IMR-90 (cell line): ENCODE data around the gene MMP14. TPM values are rescaled to one million over a fixed set of nuclear protein-coding genes. Genes with fewer than 3 reads are reported as not detected.

Experiments used
- ATAC-seq: fragments of 200-7000 bp; cut with Tn5 transposase; 2 replicates; pipeline ENCODE4 v1.9.1; 2020; ENCODE audit warnings: low read depth, mild to moderate bottlenecking, moderate library complexity
- BruUV-seq: library from RNA; stranded (reverse); fragments of 400-500 nt; replicated peaks from 2 replicates; lab custom pipeline; 2021; lab: Mats Ljungman, UMichigan
- CTCF ChIA-PET: fragments of 300-600 bp; formaldehyde crosslinking; extraction: SDS; loops from one replicate; lab custom pipeline; 2021; ENCODE audit warnings: antibody characterized with exemption; lab: Yijun Ruan, JAX
- POLR2A ChIA-PET: fragments of 300-600 bp; sonication (Branson Sonifier 250); formaldehyde crosslinking; loops from one replicate; lab custom pipeline; 2022; ENCODE audit warnings: antibody characterized with exemption; ENCODE audit not compliant: unreplicated experiment; lab: Charles Lee
- DNase-seq: peaks from one replicate; pipeline ENCODE4 v3.0.0; 2013
- H2AFZ ChIP-seq: replicated peaks from 2 replicates; pipeline ENCODE3; 2013; ENCODE audit warnings: low read length, mild to moderate bottlenecking; ENCODE audit not compliant: poor library complexity
- H2AK5ac ChIP-seq: 2 replicates; pipeline ENCODE4 v1.6.1; 2013; ENCODE audit warnings: low read depth, low read length, inconsistent platforms
- H2AK9ac ChIP-seq: replicated peaks from 2 replicates; pipeline ENCODE3; 2013; ENCODE audit warnings: mild to moderate bottlenecking, low read depth, low read length, moderate library complexity; ENCODE audit not compliant: poor library complexity
- H2BK120ac ChIP-seq: 2 replicates; pipeline ENCODE4 v1.6.1; 2013; ENCODE audit warnings: low read depth, low read length, inconsistent platforms
- H2BK15ac ChIP-seq: 3 replicates; pipeline ENCODE4 v1.6.1; 2013; ENCODE audit warnings: low read depth, low read length, inconsistent platforms
- H2BK20ac ChIP-seq: 2 replicates; pipeline ENCODE4 v1.6.1; 2013; ENCODE audit warnings: low read depth, mild to moderate bottlenecking, inconsistent platforms, low read length, moderate library complexity
- H2BK5ac ChIP-seq: 2 replicates; pipeline ENCODE4 v1.6.1; 2013; ENCODE audit warnings: mild to moderate bottlenecking, low read depth, low read length, inconsistent platforms; ENCODE audit not compliant: poor library complexity, severe bottlenecking
- H3K14ac ChIP-seq: replicated peaks from 2 replicates; pipeline ENCODE4 v1.6.1; 2013; ENCODE audit warnings: low read depth, low read length, inconsistent platforms
- H3K18ac ChIP-seq: 2 replicates; pipeline ENCODE4 v1.6.1; 2013; ENCODE audit warnings: low read depth, low read length, control low read depth
- H3K23ac ChIP-seq: 2 replicates; pipeline ENCODE4 v1.6.1; 2013; ENCODE audit warnings: low read depth, low read length, inconsistent platforms
- H3K27ac ChIP-seq: 2 replicates; pipeline ENCODE4 v1.5.1; 2013; ENCODE audit warnings: mild to moderate bottlenecking, control low read depth, low read length; ENCODE audit not compliant: insufficient read depth
- H3K27me3 ChIP-seq: 2 replicates; pipeline ENCODE4 v1.6.1; 2013; ENCODE audit warnings: low read length; ENCODE audit not compliant: control insufficient read depth, insufficient read depth
- H3K36me3 ChIP-seq: 2 replicates; pipeline ENCODE4 v1.6.1; 2013; ENCODE audit warnings: low read length, mixed read lengths; ENCODE audit not compliant: control insufficient read depth, insufficient read depth
- H3K4ac ChIP-seq: 2 replicates; pipeline ENCODE4 v1.6.1; 2013; ENCODE audit warnings: low read depth, low read length, inconsistent platforms
- H3K4me1 ChIP-seq: 2 replicates; pipeline ENCODE4 v1.6.1; 2013; ENCODE audit warnings: low read length, mixed read lengths; ENCODE audit not compliant: control insufficient read depth, insufficient read depth
- H3K4me2 ChIP-seq: 2 replicates; pipeline ENCODE4 v1.6.1; 2013; ENCODE audit warnings: low read depth, mild to moderate bottlenecking, control low read depth, low read length, moderate library complexity
- H3K4me3 ChIP-seq: 2 replicates; pipeline ENCODE4 v1.5.1; 2013; ENCODE audit warnings: low read depth, mild to moderate bottlenecking, control low read depth, low read length, moderate library complexity; ENCODE audit not compliant: insufficient read depth
- H3K56ac ChIP-seq: 2 replicates; pipeline ENCODE4 v1.6.1; 2013; ENCODE audit warnings: low read length, inconsistent platforms; ENCODE audit not compliant: insufficient read depth; ENCODE audit errors: extremely low read depth
- H3K79me1 ChIP-seq, 2 experiments: 2 replicates each; pipeline ENCODE4 v1.6.1; 2013; ENCODE audit warnings: low read length in 2 of 2, inconsistent platforms in 1 of 2, low read depth in 1 of 2
- H3K9ac ChIP-seq: 2 replicates; pipeline ENCODE4 v1.6.1; 2013; ENCODE audit warnings: low read depth, low read length, control low read depth
- H3K9me1 ChIP-seq: 2 replicates; pipeline ENCODE4 v1.6.1; 2013; ENCODE audit warnings: low read length, inconsistent platforms; ENCODE audit not compliant: insufficient read depth
- H3K9me3 ChIP-seq: 2 replicates; pipeline ENCODE4 v1.6.1; 2013; ENCODE audit warnings: low read length; ENCODE audit not compliant: control insufficient read depth, insufficient read depth
- H4K20me1 ChIP-seq: 2 replicates; pipeline ENCODE4 v1.6.1; 2013; ENCODE audit warnings: low read length, inconsistent platforms; ENCODE audit not compliant: insufficient read depth
- H4K5ac ChIP-seq: 2 replicates; pipeline ENCODE4 v1.6.1; 2013; ENCODE audit warnings: mild to moderate bottlenecking, low read depth, low read length, control low read depth
- H4K8ac ChIP-seq, 2 experiments: 2 replicates each; pipeline ENCODE4 v1.6.1; 2013; ENCODE audit warnings: low read depth in 2 of 2, low read length in 2 of 2, control low read depth in 1 of 2, inconsistent platforms in 1 of 2
- H4K91ac ChIP-seq: 2 replicates; pipeline ENCODE4 v1.6.1; 2013; ENCODE audit warnings: low read depth, low read length, inconsistent platforms; ENCODE audit not compliant: insufficient read depth
- CEBPB ChIP-seq: IDR thresholded peaks from 2 replicates; pipeline ENCODE4 v1.6.1; 2012; ENCODE audit warnings: low read depth, low read length, improper control_type of control experiment
- CTCF ChIP-seq: conservative IDR thresholded peaks from 2 replicates; pipeline ENCODE4 v1.5.1; 2012; ENCODE audit warnings: mild to moderate bottlenecking, low read depth, low read length, improper control_type of control experiment
- RAD21 ChIP-seq: IDR thresholded peaks from 2 replicates; pipeline ENCODE4 v1.6.1; 2012; ENCODE audit warnings: low read length, improper control_type of control experiment
- WGBS, 2 experiments: methylation state at CpG; one replicate each; pipeline versions ENCODE4 v1.1.5 to v1.1.7; 2013; ENCODE audit warnings: missing lambda C conversion rate in 2 of 2; ENCODE audit not compliant: insufficient read length in 1 of 2; ENCODE audit errors: extremely low coverage in 2 of 2; 5-methylcytosine and 5-hydroxymethylcytosine counted together
- dilution Hi-C: fragments of 300-500 bp; cut with HindIII; formaldehyde crosslinking; loops from one replicate; pipeline ENCODE4 v1.14.3; 2018; ENCODE audit warnings: low sequenced_read_pairs; ENCODE audit not compliant: unreplicated experiment
- in situ Hi-C: fragments of 300-500 bp; cut with MboI; formaldehyde crosslinking; loops from 3 replicates; pipeline ENCODE4 v1.14.3; 2019; ENCODE audit warnings: low sequenced_read_pairs, inconsistent platforms, mixed read lengths
- intact Hi-C: fragments of 100-400 bp; cut with micrococcal nuclease; formaldehyde crosslinking; loops from 2 replicates; pipeline ENCODE4 v1.10.0; 2022
- polyA plus RNA-seq, 3 experiments: library from polyadenylated mRNA; depleted of rRNA; stranded (reverse); fragments of >200 nt; gene quantifications; 2 replicates each; pipeline ENCODE4 v1.2.3, GENCODE V29; 2012; ENCODE audit warnings: low replicate concordance in 1 of 3
- total RNA-seq: library from RNA; depleted of rRNA; stranded (reverse); fragments of >200 nt; gene quantifications from 2 replicates; pipeline ENCODE4 v1.2.3, GENCODE V29; 2012

MMP14 gene
- total and polyA plus RNA-seq, 2 of the 4 experiments (the other 2 are of a cell fraction): 156 to 315 TPM

- peak overlapping the region; percentile 96 for H3K27ac ChIP-seq
- H3K4me3 ChIP-seq: peak overlapping the region; percentile 64
- H3K18ac ChIP-seq: peak overlapping the region; percentile 77
- no peak overlapping the region; the same call in 2 of the 3 replicates for H2BK15ac ChIP-seq
- peak overlapping the region; percentile 86 for H2BK120ac ChIP-seq
- peak; percentile 47 for ATAC-seq
- in situ Hi-C loops: no loop called here
- H3K9me3 ChIP-seq: no peaks in the 10 kb centered on the region
- peak overlapping the region; percentile 90 for H3K23ac ChIP-seq
- peak overlapping the region; percentile 81 for H3K4me2 ChIP-seq
- intact Hi-C loops: loop anchor here (1.0 to 5.0 kb wide), 7 partner anchors 10 to 281 kb away; partner anchors contain the start of genes AJUBA and RBM23
- peak overlapping the region; percentile 68 for H3K14ac ChIP-seq
- no peak overlapping the region for H2BK20ac ChIP-seq
- peak overlapping the region; percentile 97 for H2AK5ac ChIP-seq
- peak overlapping the region; percentile 71 for H2AFZ ChIP-seq
- H3K79me1 ChIP-seq: peaks cover 6 to 53% of the 10 kb centered on the region in 2 experiments; a peak in 3 of 4 replicates
- H3K9ac ChIP-seq: peak overlapping the region; percentile 94
- peak overlapping the region; percentile 93 for H4K91ac ChIP-seq
- peak overlapping the region; percentile 94 for H3K56ac ChIP-seq
- 2% methylated on average over 6 of the region's 25 CpGs; no CpG with 5 or more reads in 1 of the 2 experiments for WGBS, 2 experiments
- peak; percentile 33 for DNase-seq
- dilution Hi-C loops: no loop called here
- peak overlapping the region; percentile 96 for H2AK9ac ChIP-seq
- H4K20me1 ChIP-seq: peaks cover 41% of the 10 kb centered on the region
- TF ChIP-seq RAD21 (no peak), CTCF (0 out of 2 replicates have a peak, but pooled peaks have one; percentile 11), CEBPB (no peak)
- H3K9me1 ChIP-seq: peaks cover 22% of the 10 kb centered on the region
- ChIA-PET POLR2A (interaction anchor here (0.6 to 3.6 kb wide), 5 partner anchors 11 to 15 kb away, joined by 3 to 25 read pairs (median 5); no protein-coding TSS in a partner anchor), CTCF (interaction anchor here (0.8 to 2.1 kb wide), 5 partner anchors 14 to 62 kb away, joined by 3 to 9 read pairs (median 7); partner anchors contain the start of gene LRP10)
- H3K36me3 ChIP-seq: peaks cover 43% of the 10 kb centered on the region
- no peaks in the 10 kb centered on the region for H3K27me3 ChIP-seq
- H3K4me1 ChIP-seq: peaks cover 15% of the 10 kb centered on the region
- H4K8ac ChIP-seq: peak overlapping the region; percentile 89 to 95
- peak overlapping the region; percentile 81 for H4K5ac ChIP-seq
- H3K4ac ChIP-seq: peak overlapping the region; percentile 93
- peak overlapping the region; percentile 77 for H2BK5ac ChIP-seq
- BruUV-seq: no TSS peak
These were observed 1.6 kb downstream of the MMP14 start for GRCh38 chr14:22837750-22838538.
